GM12878 (cell line): ENCODE data around the gene EGF. TPM values are rescaled to one million over a fixed set of nuclear protein-coding genes. Genes with fewer than 3 reads are reported as not detected.

Source experiments
- polyA plus RNA-seq, 11 experiments: library from polyadenylated mRNA; depleted of rRNA in 4 of 11; unstranded in 6 of 11; stranded (reverse) in 5 of 11; fragments of >200 nt; fragmentation: Nextera tagmentation in 4 of 11; fragmentation: Illumina TruSeq in 1 of 11; extraction: Ambion mirVana in 4 of 11; extraction: Trizol in 1 of 11; gene quantifications; 1 replicate in 1 of 11; 2 replicates in 10 of 11; pipeline versions ENCODE4 v1.2.1 to v1.2.3, GENCODE V29; 2011 to 2016; ENCODE audit warnings: inconsistent platforms in 2 of 11, missing spikeins in 2 of 11, low read depth in 1 of 11
- small RNA-seq: library from RNA; depleted of rRNA; stranded (forward); fragments of <200 nt; gene quantifications from one replicate; pipeline ENCODE3, GENCODE V24; 2014
- total RNA-seq, 4 experiments: library from RNA; depleted of rRNA in 3 of 4; stranded (reverse); fragments of >200 nt in 3 of 4; fragmentation: Illumina TruSeq in 1 of 4; extraction: Trizol in 1 of 4; gene quantifications; 2 replicates each; pipeline versions ENCODE4 v1.2.1 to v1.2.3, GENCODE V29; 2013 to 2021

The EGF gene
- total and polyA plus RNA-seq, 10 of the 15 experiments (the other 5 are each of a cell fraction or from before 2014, with no cell fraction given) = 0.02 to 0.90 (median 0.19) TPM; not detected in 4

Small RNAs within 50 kb of the gene (small RNA-seq; reads per million reads assigned to genes)
- not detected for gene RNU6-35P

Other genes with a start within 250 kb of the EGF start
- 24.0 and 33.7 TPM in 2 replicates for gene CASP6, start 209.4 kb upstream of the EGF start, total RNA-seq (2014; rRNA removed)
- 23.2 and 26.3 TPM in 2 replicates for gene CASP6, start 209.4 kb upstream of the EGF start, total RNA-seq (2014; rRNA removed; fragmentation: Illumina TruSeq; extraction: Trizol)
- 18.1 and 20.0 TPM in 2 replicates for gene CASP6, start 209.4 kb upstream of the EGF start, total RNA-seq (2021)
- gene CASP6, start 209.4 kb upstream of the EGF start, polyA plus RNA-seq (2011; rRNA removed) = 66.8 and 78.1 TPM in 2 replicates
- gene CASP6, start 209.4 kb upstream of the EGF start, polyA plus RNA-seq (2014; fragmentation: Illumina TruSeq; extraction: Trizol) = 34.0 and 44.0 TPM in 2 replicates
- 10 to 100 TPM; 20.0 to 23.2 TPM for gene CASP6, start 209.4 kb upstream of the EGF start, polyA plus RNA-seq (2014; fragmentation: Nextera tagmentation; extraction: Ambion mirVana)
- 22.9 and 27.9 TPM in 2 replicates for gene CASP6, start 209.4 kb upstream of the EGF start, polyA plus RNA-seq (2014; rRNA removed)
- gene CASP6, start 209.4 kb upstream of the EGF start, polyA plus RNA-seq (2016; fragmentation: Nextera tagmentation; extraction: Ambion mirVana) = 10 to 100 TPM; 51.2 to 56.2 TPM
- 6.7 and 7.6 TPM in 2 replicates for gene PLA2G12A, start 182.8 kb upstream of the EGF start, total RNA-seq (2014; rRNA removed)
- 14.6 and 18.7 TPM in 2 replicates for gene PLA2G12A, start 182.8 kb upstream of the EGF start, total RNA-seq (2014; rRNA removed; fragmentation: Illumina TruSeq; extraction: Trizol)
- gene PLA2G12A, start 182.8 kb upstream of the EGF start, total RNA-seq (2021) = 16.5 and 18.4 TPM in 2 replicates
- 30.9 and 36.8 TPM in 2 replicates for gene PLA2G12A, start 182.8 kb upstream of the EGF start, polyA plus RNA-seq (2011; rRNA removed)
- gene PLA2G12A, start 182.8 kb upstream of the EGF start, polyA plus RNA-seq (2014; fragmentation: Illumina TruSeq; extraction: Trizol) = 8.5 and 12.3 TPM in 2 replicates
- 1 to 10 TPM; 3.7 to 6.2 TPM for gene PLA2G12A, start 182.8 kb upstream of the EGF start, polyA plus RNA-seq (2014; fragmentation: Nextera tagmentation; extraction: Ambion mirVana)
- 9.7 and 14.5 TPM in 2 replicates for gene PLA2G12A, start 182.8 kb upstream of the EGF start, polyA plus RNA-seq (2014; rRNA removed)
- 10 to 100 TPM; 34.4 to 35.7 TPM for gene PLA2G12A, start 182.8 kb upstream of the EGF start, polyA plus RNA-seq (2016; fragmentation: Nextera tagmentation; extraction: Ambion mirVana)
- gene CFI, start 110.9 kb upstream of the EGF start, total RNA-seq (2014; rRNA removed) = not detected in 2 replicates
- not detected in 2 replicates for gene CFI, start 110.9 kb upstream of the EGF start, total RNA-seq (2014; rRNA removed; fragmentation: Illumina TruSeq; extraction: Trizol)
- 0.28 and 0.32 TPM in 2 replicates for gene CFI, start 110.9 kb upstream of the EGF start, total RNA-seq (2021)
- gene CFI, start 110.9 kb upstream of the EGF start, polyA plus RNA-seq (2011; rRNA removed) = 0.10 and 0.15 TPM in 2 replicates
- not detected in 2 replicates for gene CFI, start 110.9 kb upstream of the EGF start, polyA plus RNA-seq (2014; fragmentation: Illumina TruSeq; extraction: Trizol)
- not detected for gene CFI, start 110.9 kb upstream of the EGF start, polyA plus RNA-seq (2014; fragmentation: Nextera tagmentation; extraction: Ambion mirVana)
- gene CFI, start 110.9 kb upstream of the EGF start, polyA plus RNA-seq (2014; rRNA removed) = not detected in 2 replicates
- gene CFI, start 110.9 kb upstream of the EGF start, polyA plus RNA-seq (2016; fragmentation: Nextera tagmentation; extraction: Ambion mirVana) = not detected
- gene GAR1, start 97.1 kb upstream of the EGF start, total RNA-seq (2014; rRNA removed) = 11.5 and 11.7 TPM in 2 replicates
- 13.8 and 14.7 TPM in 2 replicates for gene GAR1, start 97.1 kb upstream of the EGF start, total RNA-seq (2014; rRNA removed; fragmentation: Illumina TruSeq; extraction: Trizol)
- gene GAR1, start 97.1 kb upstream of the EGF start, total RNA-seq (2021) = 27.2 and 29.0 TPM in 2 replicates
- 30.6 and 37.6 TPM in 2 replicates for gene GAR1, start 97.1 kb upstream of the EGF start, polyA plus RNA-seq (2011; rRNA removed)
- 55.2 and 60.0 TPM in 2 replicates for gene GAR1, start 97.1 kb upstream of the EGF start, polyA plus RNA-seq (2014; fragmentation: Illumina TruSeq; extraction: Trizol)
- 10 to 100 TPM; 16.6 to 20.5 TPM for gene GAR1, start 97.1 kb upstream of the EGF start, polyA plus RNA-seq (2014; fragmentation: Nextera tagmentation; extraction: Ambion mirVana)
- gene GAR1, start 97.1 kb upstream of the EGF start, polyA plus RNA-seq (2014; rRNA removed) = 44.3 and 45.1 TPM in 2 replicates
- gene GAR1, start 97.1 kb upstream of the EGF start, polyA plus RNA-seq (2016; fragmentation: Nextera tagmentation; extraction: Ambion mirVana) = 10 to 100 TPM; 59.1 to 76.3 TPM
- not detected in 2 replicates for gene RRH, start 84.9 kb upstream of the EGF start, total RNA-seq (2014; rRNA removed)
- not detected in 2 replicates for gene RRH, start 84.9 kb upstream of the EGF start, total RNA-seq (2014; rRNA removed; fragmentation: Illumina TruSeq; extraction: Trizol)
- gene RRH, start 84.9 kb upstream of the EGF start, total RNA-seq (2021) = not detected in 2 replicates
- 0.24 and 0.30 TPM in 2 replicates for gene RRH, start 84.9 kb upstream of the EGF start, polyA plus RNA-seq (2011; rRNA removed)
- 0.16 TPM in 1 of 2 replicates, not detected in the other for gene RRH, start 84.9 kb upstream of the EGF start, polyA plus RNA-seq (2014; fragmentation: Illumina TruSeq; extraction: Trizol)
- under 1 TPM in 1 of 2 experiments, not detected in 1; 0.07 TPM for gene RRH, start 84.9 kb upstream of the EGF start, polyA plus RNA-seq (2014; fragmentation: Nextera tagmentation; extraction: Ambion mirVana)
- gene RRH, start 84.9 kb upstream of the EGF start, polyA plus RNA-seq (2014; rRNA removed) = 0.06 TPM in 1 of 2 replicates, not detected in the other
- not detected for gene RRH, start 84.9 kb upstream of the EGF start, polyA plus RNA-seq (2016; fragmentation: Nextera tagmentation; extraction: Ambion mirVana)
- 0.11 TPM in 1 of 2 replicates, not detected in the other for gene LRIT3, start 64.8 kb upstream of the EGF start, total RNA-seq (2014; rRNA removed)
- gene LRIT3, start 64.8 kb upstream of the EGF start, total RNA-seq (2014; rRNA removed; fragmentation: Illumina TruSeq; extraction: Trizol) = 0.05 TPM in 1 of 2 replicates, not detected in the other
- not detected in 2 replicates for gene LRIT3, start 64.8 kb upstream of the EGF start, total RNA-seq (2021)
- 0.13 and 0.20 TPM in 2 replicates for gene LRIT3, start 64.8 kb upstream of the EGF start, polyA plus RNA-seq (2011; rRNA removed)
- 0.06 TPM in 1 of 2 replicates, not detected in the other for gene LRIT3, start 64.8 kb upstream of the EGF start, polyA plus RNA-seq (2014; fragmentation: Illumina TruSeq; extraction: Trizol)
- gene LRIT3, start 64.8 kb upstream of the EGF start, polyA plus RNA-seq (2014; fragmentation: Nextera tagmentation; extraction: Ambion mirVana) = not detected
- 0.10 and 0.14 TPM in 2 replicates for gene LRIT3, start 64.8 kb upstream of the EGF start, polyA plus RNA-seq (2014; rRNA removed)
- gene LRIT3, start 64.8 kb upstream of the EGF start, polyA plus RNA-seq (2016; fragmentation: Nextera tagmentation; extraction: Ambion mirVana) = under 1 TPM in 1 of 2 experiments, not detected in 1; 0.04 TPM